HG03469 (cell line): Measurements from ENCODE around the gene CLPTM1.
"Not testable (repeated sequence)": the region's sequence is repeated elsewhere in the genome, so short reads cannot be mapped to it uniquely, and the experiment has no call there.

Experiments
- ATAC-seq: cut with Tn5 transposase; IDR thresholded peaks from one replicate; pipeline ENCODE4 v1.9.1; 2021; ENCODE audit warnings: mild to moderate bottlenecking, moderate library complexity, moderate number of reproducible peaks; ENCODE audit not compliant: unreplicated experiment

CLPTM1 gene

GRCh38 chr19:44954649-44955504 is at the start of gene CLPTM1:
CLPTM1 (plus strand) TSS chr19:44955380; CDS start chr19:44955396, 16 bp downstream.
- peak; percentile 39 for ATAC-seq

GRCh38 chr19:44905437-44906160 is 49.6 kb upstream of the CLPTM1 start, which contains the start of gene APOE:
APOE (plus strand) TSS chr19:44905796; CDS start chr19:44906625, 829 bp downstream.
- no peak for ATAC-seq

- ATAC-seq: no peak
Measured at GRCh38 chr19:44907613-44908012, 47.6 kb upstream of the CLPTM1 start.

GRCh38 chr19:44908074-44908835 is 46.9 kb upstream of the CLPTM1 start:
- ATAC-seq: no peak

- no peak for ATAC-seq
Measured at GRCh38 chr19:44908836-44909261, 46.3 kb upstream of the CLPTM1 start.

GRCh38 chr19:44909775-44910174 is 45.4 kb upstream of the CLPTM1 start:
- no peak for ATAC-seq

- ATAC-seq: not testable (repeated sequence)
Measured at GRCh38 chr19:44911896-44912295, 43.3 kb upstream of the CLPTM1 start.

- ATAC-seq: no peak
Measured at GRCh38 chr19:44912854-44913253, 42.3 kb upstream of the CLPTM1 start.

GRCh38 chr19:44913512-44914432 is 41.4 kb upstream of the CLPTM1 start:
- not testable (repeated sequence) for ATAC-seq

- ATAC-seq: peak; percentile 54
Measured at GRCh38 chr19:44914433-44915206, 40.6 kb upstream of the CLPTM1 start, which contains the start of gene APOC1. APOC1 (plus strand) TSS chr19:44914608; CDS start chr19:44914892, 284 bp downstream.

GRCh38 chr19:44924243-44924725 is 30.9 kb upstream of the CLPTM1 start:
- no peak for ATAC-seq

- ATAC-seq: no peak
Measured at GRCh38 chr19:44925114-44925891, 29.9 kb upstream of the CLPTM1 start.

GRCh38 chr19:44926245-44927077 is 28.7 kb upstream of the CLPTM1 start:
- not testable (repeated sequence) for ATAC-seq

- no peak for ATAC-seq
Measured at GRCh38 chr19:44927746-44928145, 27.4 kb upstream of the CLPTM1 start.

- ATAC-seq: no peak
Measured at GRCh38 chr19:44930088-44930487, 25.1 kb upstream of the CLPTM1 start.

GRCh38 chr19:44931541-44931940 is 23.6 kb upstream of the CLPTM1 start:
- ATAC-seq: no peak

- no peak for ATAC-seq
Measured at GRCh38 chr19:44939668-44940067, 15.5 kb upstream of the CLPTM1 start.
